Breast epithelium (tissue), 3 donors: ENCODE data around the gene MRTFB.

Source experiments
- POLR2A ChIP-seq: fragments of 450-650 bp; IDR thresholded peaks from one replicate; pipeline ENCODE4 v1.6.1; 2016; ENCODE audit warnings: antibody characterized with exemption, mild to moderate bottlenecking, moderate library complexity
- POLR2AphosphoS5 ChIP-seq, 3 donors: sonication (generic); formaldehyde crosslinking; IDR thresholded peaks; one replicate each; pipeline ENCODE4 v1.6.1; 2017; ENCODE audit warnings: antibody characterized with exemption in 3 of 3
- TF ChIP-seq, protein P1 (sequence below), 3 donors: fragments of 450-650 bp; IDR thresholded peaks; one replicate each; pipeline ENCODE4 v1.5.1; 2016 to 2017; ENCODE audit warnings: antibody characterized with exemption in 3 of 3, mild to moderate bottlenecking in 3 of 3, moderate library complexity in 3 of 3

- TF ChIP-seq, protein P1, sequence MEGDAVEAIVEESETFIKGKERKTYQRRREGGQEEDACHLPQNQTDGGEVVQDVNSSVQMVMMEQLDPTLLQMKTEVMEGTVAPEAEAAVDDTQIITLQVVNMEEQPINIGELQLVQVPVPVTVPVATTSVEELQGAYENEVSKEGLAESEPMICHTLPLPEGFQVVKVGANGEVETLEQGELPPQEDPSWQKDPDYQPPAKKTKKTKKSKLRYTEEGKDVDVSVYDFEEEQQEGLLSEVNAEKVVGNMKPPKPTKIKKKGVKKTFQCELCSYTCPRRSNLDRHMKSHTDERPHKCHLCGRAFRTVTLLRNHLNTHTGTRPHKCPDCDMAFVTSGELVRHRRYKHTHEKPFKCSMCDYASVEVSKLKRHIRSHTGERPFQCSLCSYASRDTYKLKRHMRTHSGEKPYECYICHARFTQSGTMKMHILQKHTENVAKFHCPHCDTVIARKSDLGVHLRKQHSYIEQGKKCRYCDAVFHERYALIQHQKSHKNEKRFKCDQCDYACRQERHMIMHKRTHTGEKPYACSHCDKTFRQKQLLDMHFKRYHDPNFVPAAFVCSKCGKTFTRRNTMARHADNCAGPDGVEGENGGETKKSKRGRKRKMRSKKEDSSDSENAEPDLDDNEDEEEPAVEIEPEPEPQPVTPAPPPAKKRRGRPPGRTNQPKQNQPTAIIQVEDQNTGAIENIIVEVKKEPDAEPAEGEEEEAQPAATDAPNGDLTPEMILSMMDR (IDR thresholded peaks at IDR 0.05) = no peak
- TF ChIP-seq POLR2A (no peak), POLR2AphosphoS5 (IDR thresholded peaks at IDR 0.05) (no peak)
These were observed 3.4 kb downstream of the MRTFB start for GRCh38 chr16:14074544-14074943.
